T-helper 17 cell (primary cell): ENCODE measurements around the gene CELF1. TPM values are rescaled to one million over a fixed set of nuclear protein-coding genes. Genes with fewer than 3 reads are reported as not detected.

ENCODE experiments used
- total RNA-seq, 4 donors: library from RNA in 2 of 4; stranded (reverse) in 2 of 4; gene quantifications; one replicate each; pipeline ENCODE4 v1.2.3 and lab custom pipeline; 2022 to 2026

CELF1 gene
- total RNA-seq, 2 donors from 2014 or later = 113 to 127 TPM

Other genes with a start within 250 kb of the CELF1 start
- under 1 TPM in 1 of 2 donors, not detected in 1; 0.10 TPM for gene MYBPC3, start 200.4 kb downstream of the CELF1 start, total RNA-seq
- 10 to 100 TPM in 1 of 2 donors, 1 to 10 TPM in 1; 4.9 to 14.9 TPM for gene SPI1, start 174.6 kb downstream of the CELF1 start, total RNA-seq
- 10 to 100 TPM; 31.6 to 31.8 TPM for gene SLC39A13, start 144.5 kb downstream of the CELF1 start, total RNA-seq
- gene PSMC3, start 126.7 kb downstream of the CELF1 start, total RNA-seq = 10 to 100 TPM; 47.8 to 55.2 TPM
- 1 to 10 TPM; 3.0 to 3.1 TPM for gene RAPSN, start 104.0 kb downstream of the CELF1 start, total RNA-seq
- 10 to 100 TPM; 19.2 to 23.8 TPM for gene PTPMT1, start 12.5 kb upstream of the CELF1 start, total RNA-seq
- gene KBTBD4, start 25.8 kb upstream of the CELF1 start, total RNA-seq = 10 to 100 TPM; 20.0 to 23.7 TPM
- 10 to 100 TPM; 90.6 to 92.4 TPM for gene NDUFS3, start 25.9 kb upstream of the CELF1 start, total RNA-seq
- under 1 TPM; 0.23 to 0.47 TPM for gene FAM180B, start 33.5 kb upstream of the CELF1 start, total RNA-seq
- gene C1QTNF4, start 41.3 kb upstream of the CELF1 start, total RNA-seq = 1 to 10 TPM; 1.1 to 1.6 TPM
- 10 to 100 TPM; 19.9 to 22.5 TPM for gene MTCH2, start 89.4 kb upstream of the CELF1 start, total RNA-seq
- 1 to 10 TPM; 5.8 to 8.2 TPM for gene AGBL2, start 162.2 kb upstream of the CELF1 start, total RNA-seq
- 100 to 1,000 TPM; 252 to 261 TPM for gene FNBP4, start 214.2 kb upstream of the CELF1 start, total RNA-seq